NCI-H82 treated with DMSO at 0.1 percent for 48 hours (cell line): Measurements from ENCODE around the gene LGI4.

Experiments used
- DNase-seq: peaks from one replicate; lab custom pipeline; 2025; ENCODE audit not compliant: unreplicated experiment; lab: John Stamatoyannopoulos, UW

Gene LGI4

GRCh38 chr19:35134601-35135242, at the start of gene LGI4:
TSS of gene LGI4 (minus strand) at chr19:35135059. CDS start at chr19:35134680, 379 bp downstream.
- DNase-seq = no peak

DNA sequence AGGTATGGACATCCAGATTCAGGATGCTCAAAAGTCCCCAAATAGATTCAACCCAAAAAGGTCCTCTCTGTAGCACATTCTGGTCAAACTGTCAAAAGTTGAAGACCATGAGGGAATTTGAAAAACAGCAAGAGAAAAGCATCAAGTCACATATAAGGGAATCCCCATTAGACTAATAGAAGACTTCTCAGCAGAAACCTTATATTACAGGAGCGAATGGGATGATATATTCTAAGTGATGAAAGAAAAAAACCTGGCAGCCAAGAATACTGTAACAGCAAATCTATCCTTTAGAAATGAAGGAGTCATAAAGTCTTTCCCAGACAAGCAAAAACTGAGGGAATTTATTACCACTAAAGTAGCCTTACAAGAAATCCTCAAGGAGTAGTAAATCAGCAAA, 49.4 kb upstream of the LGI4 start:
- DNase-seq = no peak

- DNase-seq = no peak
Observed at GRCh38 chr19:35181387-35181786, 46.5 kb upstream of the LGI4 start.

DNA sequence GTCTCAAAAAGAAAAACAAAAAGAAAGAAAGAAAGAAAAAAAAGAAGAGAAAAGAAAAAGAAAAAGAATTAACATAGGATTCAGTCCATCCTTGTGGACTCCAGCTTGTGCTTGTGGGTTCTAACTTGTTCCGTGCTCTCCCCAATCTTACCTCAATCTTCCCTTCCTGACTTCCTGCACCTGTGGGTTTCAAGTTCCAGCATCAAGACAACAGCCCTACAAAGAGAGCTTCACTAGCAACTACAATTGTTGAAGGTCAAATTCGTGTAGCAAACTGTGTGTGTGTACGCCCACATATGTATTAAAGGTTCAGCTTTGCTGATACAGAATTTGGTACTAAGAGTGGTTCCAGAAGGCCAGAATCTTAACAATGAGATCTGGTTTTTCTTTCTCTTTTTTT, 45.0 kb upstream of the LGI4 start:
- no peak for DNase-seq

DNA sequence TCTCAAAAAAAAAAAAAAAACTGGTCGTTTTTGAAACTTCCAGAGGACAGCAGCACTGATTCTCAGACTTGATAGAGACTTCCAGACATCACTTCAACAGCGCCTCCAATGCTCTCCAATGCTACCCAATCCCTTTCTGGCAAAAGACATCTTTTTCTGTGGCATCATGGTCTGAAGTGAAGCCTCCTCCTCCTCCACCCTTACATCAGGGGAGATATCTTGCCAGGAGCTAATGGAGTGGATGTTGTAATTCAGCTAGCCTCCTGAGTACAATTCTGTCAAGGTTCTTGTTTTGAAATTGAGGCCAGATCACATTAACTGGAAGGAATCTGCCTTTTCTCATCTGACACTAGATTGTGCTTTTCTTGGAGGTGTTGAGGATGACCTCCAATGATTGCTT, 43.8 kb upstream of the LGI4 start:
- DNase-seq = no peak

DNA sequence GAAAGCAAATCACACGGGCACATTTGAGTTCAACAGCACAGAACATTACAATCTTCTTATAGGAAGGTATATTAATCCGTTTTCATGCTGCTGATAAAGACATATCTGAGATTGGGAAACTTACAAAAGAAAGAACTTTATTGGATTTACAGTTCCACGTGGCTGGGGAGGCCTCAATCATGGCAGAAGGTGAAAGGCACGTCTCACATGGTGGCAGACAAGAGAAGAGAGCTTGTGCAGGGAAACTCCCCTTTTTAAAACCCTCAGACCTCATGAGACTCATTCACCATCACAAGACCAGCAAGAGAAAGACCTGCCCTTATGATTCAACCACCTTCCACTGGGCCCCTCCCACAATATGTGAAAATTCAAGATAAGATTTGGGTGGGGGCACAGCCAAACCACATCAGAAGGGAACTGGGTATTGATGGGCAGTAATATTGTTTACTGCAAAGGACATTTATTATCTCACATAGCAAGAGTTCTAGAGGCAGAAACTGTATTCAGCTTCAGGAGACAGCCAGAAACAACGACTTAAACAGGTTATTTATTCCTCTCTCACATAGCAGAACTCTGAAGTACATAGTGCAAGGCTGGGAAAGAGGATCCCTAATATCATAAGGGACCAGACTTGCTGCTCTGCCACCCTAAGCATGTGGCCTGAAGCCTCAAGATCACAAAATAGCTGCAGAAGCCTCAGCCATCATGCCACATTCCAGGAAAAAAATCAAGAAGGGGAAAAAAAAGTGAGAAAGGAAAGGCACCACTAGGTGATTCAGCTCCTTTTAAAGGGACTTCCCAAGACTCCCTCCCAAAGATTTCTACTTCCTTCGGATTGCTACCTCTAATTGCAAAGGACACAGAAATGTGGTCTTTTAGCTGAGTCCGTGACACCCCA, 42.8 kb upstream of the LGI4 start:
- no peak for DNase-seq

DNA sequence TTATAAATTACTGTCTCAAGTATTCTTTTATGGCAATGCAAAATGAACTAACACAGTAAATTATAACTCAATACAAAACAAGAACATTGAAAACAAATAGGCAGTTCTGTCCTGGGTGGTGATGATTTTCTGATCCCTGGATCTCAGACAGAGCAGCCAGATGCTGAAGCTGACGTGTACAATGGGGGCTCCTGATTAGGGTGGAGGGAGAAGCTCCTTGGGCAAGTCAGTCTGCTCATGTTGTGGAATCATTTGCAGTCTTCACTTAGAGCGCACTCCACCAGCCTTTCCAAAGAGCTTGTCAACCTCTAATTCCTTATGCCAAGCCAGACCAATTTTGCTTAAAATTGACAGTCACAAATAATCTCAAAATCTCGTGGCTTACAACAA, 41.3 kb upstream of the LGI4 start:
- DNase-seq = no peak

DNA sequence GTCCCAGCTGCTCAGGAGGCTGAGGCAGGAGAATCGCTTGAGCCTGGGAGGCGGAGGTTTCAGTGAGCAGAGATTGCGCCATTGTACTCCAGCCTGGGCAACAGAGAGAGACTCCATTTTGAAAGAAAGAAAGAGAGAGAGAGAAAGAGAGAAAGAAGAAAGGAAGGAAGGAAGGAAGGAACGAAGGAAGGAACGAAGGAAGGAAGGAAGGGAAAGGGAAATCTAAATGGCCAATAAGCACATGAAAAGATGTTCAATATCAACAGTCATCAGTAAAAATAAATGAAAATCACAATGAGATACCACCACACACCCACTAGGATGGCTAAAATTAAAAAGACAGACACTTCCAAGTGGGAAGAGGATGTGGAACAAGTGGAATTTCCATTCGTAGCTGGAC, 39.4 kb upstream of the LGI4 start:
- DNase-seq = no peak

DNA sequence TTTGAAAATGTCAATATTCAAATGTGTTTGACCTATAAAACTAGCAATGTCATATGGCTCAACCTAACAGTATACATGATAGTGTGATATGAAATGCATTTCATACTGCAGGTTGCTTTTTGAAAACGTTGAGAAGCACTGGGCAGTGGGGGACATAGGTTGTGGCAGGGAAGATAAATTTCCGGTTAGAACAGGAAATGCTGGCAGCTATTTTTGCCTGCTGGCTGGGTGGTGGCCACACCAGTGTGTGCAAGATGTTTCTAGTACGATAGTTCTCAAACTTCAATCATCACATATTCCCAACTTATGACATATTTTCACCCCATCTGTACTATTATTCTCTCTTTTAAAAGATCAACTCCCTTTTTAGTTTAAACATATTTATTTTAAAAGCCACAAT, 36.9 kb upstream of the LGI4 start:
- no peak for DNase-seq

- DNase-seq = no peak
Observed at GRCh38 chr19:35170359-35171061, 35.7 kb upstream of the LGI4 start.

- DNase-seq = no peak
Observed at GRCh38 chr19:35169221-35169995, 34.5 kb upstream of the LGI4 start.

- DNase-seq = no peak
Observed at GRCh38 chr19:35168196-35168595, 33.3 kb upstream of the LGI4 start.

GRCh38 chr19:35167251-35168119, 32.6 kb upstream of the LGI4 start:
- no peak for DNase-seq

DNA sequence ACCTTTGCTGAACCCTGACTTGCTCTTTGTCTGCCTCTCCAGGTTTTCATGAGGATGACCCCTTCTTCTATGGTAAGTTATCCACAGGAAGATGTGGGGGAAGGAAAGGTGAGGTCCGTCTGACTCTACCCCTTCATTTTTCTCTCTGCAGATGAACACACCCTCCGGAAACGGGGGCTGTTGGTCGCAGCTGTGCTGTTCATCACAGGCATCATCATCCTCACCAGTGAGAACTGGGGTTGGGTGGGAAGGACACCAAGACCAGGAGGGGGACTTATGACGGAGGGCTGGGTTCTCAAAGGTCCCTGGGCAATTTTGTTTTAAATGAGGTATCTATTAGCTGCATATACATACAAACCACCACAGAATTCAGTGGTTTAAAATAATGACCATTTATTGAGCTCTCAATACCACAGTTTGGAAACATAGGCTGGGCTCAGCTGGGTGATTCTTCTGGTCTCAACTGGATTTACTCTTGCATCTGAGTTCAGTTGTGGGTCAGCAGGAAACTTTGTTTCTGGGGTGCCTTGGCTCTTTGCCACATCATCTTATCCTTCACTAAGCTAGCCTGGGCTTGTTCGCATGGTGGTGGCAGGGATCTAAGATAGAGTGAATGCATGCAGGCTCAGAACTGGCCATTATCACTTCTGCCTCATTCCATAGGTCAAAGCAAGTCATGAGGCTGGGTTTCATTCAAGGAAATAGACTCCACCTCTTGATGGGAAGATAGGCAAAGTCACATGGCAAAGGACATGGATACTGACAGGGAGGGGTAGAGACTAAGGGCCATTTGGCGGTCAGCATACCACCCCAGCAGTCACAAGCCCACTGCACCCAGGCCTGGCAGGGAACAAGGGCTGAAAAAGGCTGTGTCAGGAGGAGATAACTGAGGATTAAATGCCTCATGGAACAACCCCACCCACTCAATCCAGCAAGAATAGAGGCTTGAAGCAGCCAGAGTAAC, 31.5 kb upstream of the LGI4 start:
- no peak for DNase-seq

- no peak for DNase-seq
Observed at GRCh38 chr19:35165200-35166058, 30.6 kb upstream of the LGI4 start.

- DNase-seq = no peak
Observed at GRCh38 chr19:35164418-35164817, 29.6 kb upstream of the LGI4 start.

DNA sequence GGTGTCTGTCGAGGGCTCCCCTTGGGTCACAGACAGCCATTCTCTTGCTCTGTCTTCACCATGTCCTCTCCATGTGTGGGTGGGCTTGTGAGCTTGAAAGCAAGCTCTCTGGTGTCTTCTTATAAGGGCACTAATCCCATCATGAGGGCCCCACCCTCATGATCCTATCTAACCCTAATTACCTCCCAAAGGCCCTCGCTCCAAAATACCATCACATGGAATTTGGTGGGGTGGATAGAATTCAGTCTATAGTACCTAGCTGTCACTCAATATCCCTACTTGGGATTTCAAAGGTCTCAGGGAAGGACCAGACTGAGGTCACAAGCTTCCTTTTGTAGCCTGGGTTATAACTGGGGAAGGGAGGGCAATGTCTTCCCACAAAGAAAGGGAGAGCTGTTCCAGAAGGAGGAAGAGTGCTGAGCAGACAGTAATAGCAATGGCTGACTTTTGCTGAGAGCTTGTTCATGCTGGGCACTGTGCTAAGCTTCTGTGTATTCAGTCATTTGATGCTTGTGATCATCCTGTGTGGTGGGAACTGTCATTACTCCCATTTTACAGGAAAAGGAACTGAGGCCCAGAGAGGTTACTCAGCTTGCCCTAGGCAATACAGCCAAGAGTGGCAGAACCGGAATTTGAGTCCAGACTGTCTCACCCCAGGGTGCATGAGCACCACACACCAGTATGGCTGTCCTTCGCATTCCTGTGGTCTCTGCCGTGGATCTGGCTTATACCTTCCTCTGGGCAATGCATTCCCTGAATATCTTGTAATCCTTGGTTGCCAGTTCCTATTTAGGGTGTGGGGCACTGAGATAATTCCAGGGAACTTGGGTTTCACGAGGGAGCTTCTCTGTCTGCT, 27.8 kb upstream of the LGI4 start:
- no peak for DNase-seq
